ENCODE results near the gene TRAPPC10. TPM values are rescaled to one million over a fixed set of nuclear protein-coding genes. Genes with fewer than 3 reads are reported as not detected.

TRAPPC10 gene
- polyA plus RNA-seq, 1 experiment, result 26.0 TPM

GRCh38 chr21:43968410-43969114 is 43.5 kb upstream of the TRAPPC10 start:
- DNase-seq (ENCODE audit: low read depth, low spot score), result no peak
- POLR2A ChIA-PET, result no interaction called here
- Histone ChIP-seq H3K27me3 (ENCODE audit: control insufficient read depth, insufficient read depth, low read length) (no peaks in the 10 kb centered on the region), H3K4me3 (ENCODE audit: low read depth, low read length) (no peak overlapping the region), H3K9me3 (ENCODE audit: control insufficient read depth, insufficient read depth, low read length) (no peaks in the 10 kb centered on the region; the same call in 1 of the 2 replicates), H3K27ac (ENCODE audit: low read depth, low read length) (no peak overlapping the region)
- TF ChIP-seq CTCF (IDR thresholded peaks at IDR 0.05; ENCODE audit: low read depth, low read length), result no peak
- CTCF ChIA-PET, result no interaction called here

- CTCF ChIA-PET, result no interaction called here
- DNase-seq (ENCODE audit: low read depth, low spot score), result no peak
Observed at GRCh38 chr21:43969115-43969444, 43.0 kb upstream of the TRAPPC10 start.

GRCh38 chr21:43970551-43970950 is 41.6 kb upstream of the TRAPPC10 start:
- ChIA-PET POLR2A (no interaction called here), CTCF (no interaction called here)
- TF ChIP-seq CTCF (IDR thresholded peaks at IDR 0.05; ENCODE audit: low read depth, low read length), result no peak
- H3K4me3 ChIP-seq (ENCODE audit: low read depth, low read length), result no peak overlapping the region
- H3K27ac ChIP-seq (ENCODE audit: low read depth, low read length), result no peak overlapping the region
- H3K9me3 ChIP-seq (ENCODE audit: control insufficient read depth, insufficient read depth, low read length), result no peaks in the 10 kb centered on the region; the same call in 1 of the 2 replicates
- no peak for DNase-seq (ENCODE audit: low read depth, low spot score)
- H3K27me3 ChIP-seq (ENCODE audit: control insufficient read depth, insufficient read depth, low read length), result no peaks in the 10 kb centered on the region

More at GRCh38 chr21:43969115-43969444, 43.0 kb upstream of the TRAPPC10 start:
- Histone ChIP-seq H3K27me3 (ENCODE audit: control insufficient read depth, insufficient read depth, low read length) (no peaks in the 10 kb centered on the region), H3K9me3 (ENCODE audit: control insufficient read depth, insufficient read depth, low read length) (no peaks in the 10 kb centered on the region; the same call in 1 of the 2 replicates), H3K27ac (ENCODE audit: low read depth, low read length) (no peak overlapping the region), H3K4me3 (ENCODE audit: low read depth, low read length) (no peak overlapping the region)
- POLR2A ChIA-PET, result no interaction called here
- TF ChIP-seq CTCF (IDR thresholded peaks at IDR 0.05; ENCODE audit: low read depth, low read length), result no peak

- DNase-seq (ENCODE audit: low read depth, low spot score), result no peak
- no peak for TF ChIP-seq CTCF (IDR thresholded peaks at IDR 0.05; ENCODE audit: low read depth, low read length)
- no peaks in the 10 kb centered on the region for H3K27me3 ChIP-seq (ENCODE audit: control insufficient read depth, insufficient read depth, low read length)
- POLR2A ChIA-PET, result no interaction called here
- H3K27ac ChIP-seq (ENCODE audit: low read depth, low read length), result no peak overlapping the region
- H3K4me3 ChIP-seq (ENCODE audit: low read depth, low read length), result no peak overlapping the region
- CTCF ChIA-PET, result no interaction called here
- H3K9me3 ChIP-seq (ENCODE audit: control insufficient read depth, insufficient read depth, low read length), result no peaks in the 10 kb centered on the region; the same call in 1 of the 2 replicates
Observed at GRCh38 chr21:43971201-43971991, 40.7 kb upstream of the TRAPPC10 start.

GRCh38 chr21:43971992-43972255 is 40.2 kb upstream of the TRAPPC10 start:
- POLR2A ChIA-PET, result no interaction called here
- Histone ChIP-seq H3K9me3 (ENCODE audit: control insufficient read depth, insufficient read depth, low read length) (no peaks in the 10 kb centered on the region; the same call in 1 of the 2 replicates), H3K4me3 (ENCODE audit: low read depth, low read length) (no peak overlapping the region), H3K27me3 (ENCODE audit: control insufficient read depth, insufficient read depth, low read length) (no peaks in the 10 kb centered on the region), H3K27ac (ENCODE audit: low read depth, low read length) (no peak overlapping the region)
- DNase-seq (ENCODE audit: low read depth, low spot score), result no peak
- no peak for TF ChIP-seq CTCF (IDR thresholded peaks at IDR 0.05; ENCODE audit: low read depth, low read length)
- CTCF ChIA-PET, result no interaction called here

All from AG04450 (cell line).